A549 (cell line): ENCODE measurements around the gene TSPAN15. TPM values are rescaled to one million over a fixed set of nuclear protein-coding genes. Genes with fewer than 3 reads are reported as not detected.

Source experiments
- ATAC-seq, 2 experiments: fragments of 200-7000 bp in 1 of 2; fragments of >200 bp in 1 of 2; cut with Nextera tagmentation in 1 of 2; cut with Tn5 transposase in 1 of 2; 3 replicates each; pipeline versions ENCODE4 v1.8.0 to v1.9.1; 2018 to 2020; ENCODE audit warnings: mild to moderate bottlenecking in 1 of 2, moderate library complexity in 1 of 2
- CTCF ChIA-PET: fragments of 300-600 bp; sonication (Branson Sonifier 250); formaldehyde crosslinking; extraction: SDS; loops from one replicate; lab custom pipeline; 2021; ENCODE audit warnings: antibody characterized with exemption, inconsistent platforms; lab: Yijun Ruan, JAX
- POLR2A ChIA-PET: fragments of 350-600 bp; formaldehyde crosslinking; extraction: SDS; loops from one replicate; lab custom pipeline; 2021; ENCODE audit warnings: antibody characterized with exemption, inconsistent platforms; lab: Yijun Ruan, JAX
- DNase-seq, 2 experiments: peaks; one replicate each; pipeline versions ENCODE4 v3.0.0 to v3.0.0-alpha.2; 2011 to 2016; ENCODE audit warnings: low read depth in 1 of 2, low spot score in 1 of 2
- FAIRE-seq: peaks from 2 replicates; lab custom pipeline; 2011; peaks lifted over from hg19 to GRCh38; lab: Jason Lieb, UNC
- H3K27ac ChIP-seq, 2 experiments: fragments of >200 bp; sonication (Bioruptor Twin); formaldehyde crosslinking; 3 replicates each; pipeline ENCODE4 v1.5.1; 2016 to 2017
- H3K4me1 ChIP-seq: fragments of >200 bp; sonication (Bioruptor Twin); formaldehyde crosslinking; 3 replicates; pipeline ENCODE4 v1.6.1; 2016
- H3K4me2 ChIP-seq: fragments of >200 bp; sonication (Bioruptor Twin); formaldehyde crosslinking; 3 replicates; pipeline ENCODE4 v1.6.1; 2016
- H3K4me3 ChIP-seq: fragments of >200 bp; sonication (Bioruptor Twin); formaldehyde crosslinking; 3 replicates; pipeline ENCODE4 v1.5.1; 2016
- H3K9me3 ChIP-seq: fragments of >200 bp; sonication (Bioruptor Twin); formaldehyde crosslinking; 3 replicates; pipeline ENCODE4 v1.6.1; 2016
- CBX8 ChIP-seq: fragments of 200-600 bp; sonication (generic); IDR thresholded peaks from 2 replicates; pipeline ENCODE4 v1.6.1; 2016
- CEBPB ChIP-seq, 2 experiments: fragments of >200 bp in 1 of 2; sonication (Bioruptor Twin) in 1 of 2; formaldehyde crosslinking in 1 of 2; IDR thresholded peaks; 2 replicates each; pipeline ENCODE4 v1.6.1; 2012 to 2016
- CHD4 ChIP-seq: fragments of 200-600 bp; sonication (generic); IDR thresholded peaks from 2 replicates; pipeline ENCODE4 v1.6.1; 2016; ENCODE audit warnings: antibody characterized with exemption, mild to moderate bottlenecking, borderline replicate concordance
- E2F6 ChIP-seq: IDR thresholded peaks from 2 replicates; pipeline ENCODE4 v1.6.1; 2012; ENCODE audit warnings: low read depth, borderline replicate concordance
- ESRRA ChIP-seq: fragments of 150-350 bp; IDR thresholded peaks from 2 replicates; pipeline ENCODE4 v1.6.1; 2014; ENCODE audit warnings: mild to moderate bottlenecking, low read length, borderline replicate concordance
- FOXS1 ChIP-seq: fragments of 250-450 bp; sonication (Bioruptor Pico); IDR thresholded peaks from 2 replicates; pipeline ENCODE4 v1.5.0; 2020; ENCODE audit warnings: mild to moderate bottlenecking, moderate library complexity
- HES2 ChIP-seq: fragments of >200 bp; sonication (Bioruptor Twin); formaldehyde crosslinking; IDR thresholded peaks from 2 replicates; pipeline ENCODE4 v1.6.1; 2016
- HOXB13 ChIP-seq: fragments of 250-450 bp; sonication (Bioruptor Pico); IDR thresholded peaks from 2 replicates; pipeline ENCODE4 v1.5.0; 2020; ENCODE audit warnings: low read depth, mild to moderate bottlenecking, moderate library complexity
- MYC ChIP-seq: IDR thresholded peaks from 2 replicates; pipeline ENCODE4 v1.6.1; 2012; ENCODE audit warnings: mild to moderate bottlenecking, inconsistent platforms, low read length, improper control_type of control experiment, borderline replicate concordance
- PHF8 ChIP-seq: fragments of 200-600 bp; sonication (generic); IDR thresholded peaks from 2 replicates; pipeline ENCODE4 v1.6.1; 2016; ENCODE audit warnings: low read depth, mild to moderate bottlenecking, antibody characterized with exemption, moderate library complexity, borderline replicate concordance
- POLR2A ChIP-seq: IDR thresholded peaks from 2 replicates; pipeline ENCODE4 v1.6.1; 2012; ENCODE audit warnings: mild to moderate bottlenecking, low read length
- POLR2AphosphoS2 ChIP-seq: conservative IDR thresholded peaks from 2 replicates; pipeline ENCODE4 v1.6.1; 2012; ENCODE audit warnings: low read length, improper control_type of control experiment, inconsistent platforms
- RFX5 ChIP-seq: fragments of 450-650 bp; IDR thresholded peaks from 2 replicates; pipeline ENCODE4 v1.7.1; 2014; ENCODE audit warnings: antibody characterized with exemption, mild to moderate bottlenecking, moderate library complexity
- SREBF2 ChIP-seq: fragments of 450-650 bp; IDR thresholded peaks from 2 replicates; pipeline ENCODE4 v1.6.1; 2014; ENCODE audit warnings: mild to moderate bottlenecking, moderate library complexity
- ZFP36 ChIP-seq: fragments of 450-650 bp; IDR thresholded peaks from 2 replicates; pipeline ENCODE4 v1.6.1; 2014; ENCODE audit warnings: borderline replicate concordance; ENCODE audit not compliant: partially characterized antibody
- WGBS: methylation state at CpG from one replicate; pipeline ENCODE4 v1.1.6; 2017; ENCODE audit errors: missing lambda C conversion rate; 5-methylcytosine and 5-hydroxymethylcytosine counted together
- polyA plus RNA-seq, 4 experiments: library from polyadenylated mRNA; depleted of rRNA in 3 of 4; stranded (reverse); fragments of >200 nt; fragmentation: RNase III in 1 of 4; extraction: RNeasy Plus Mini Kit Qiagen cat#74134 plus additional on column Dnase treatment in 1 of 4; gene quantifications; 2 replicates in 3 of 4; 3 replicates in 1 of 4; pipeline ENCODE4 v1.2.3, GENCODE V29; 2011 to 2017

The TSPAN15 gene
- polyA plus RNA-seq, 2 of the 4 experiments (the other 2 are of a cell fraction), result 49.3 to 89.6 TPM

- no peak for TF ChIP-seq FOXS1 (CRISPR knock-in tag)
- no peak for TF ChIP-seq CBX8
- no peak for TF ChIP-seq SREBF2
- TF ChIP-seq, all 56 proteins: peak for 0
These were observed 19.5 kb downstream of the TSPAN15 start (continued) for GRCh38 chr10:69470463-69471384.

GRCh38 chr10:69472142-69472541 lies 20.9 kb downstream of the TSPAN15 start:
- FAIRE-seq (no peak), DNase-seq (no peak), ATAC-seq (no peak)
- POLR2A ChIA-PET, result no interaction called here
- H3K4me1 ChIP-seq, result peaks cover 64% of the 10 kb centered on the region
- H3K4me2 ChIP-seq, result no peak overlapping the region
- CTCF ChIA-PET, result interaction anchor here (1.0 to 3.0 kb wide), 2 partner anchors 44 to 159 kb away, joined by 3 to 10 read pairs; no protein-coding TSS in a partner anchor
- H3K27ac ChIP-seq, result peak overlapping the region in 1 of 2 experiments; percentile 3; a peak in 1 of 6 replicates
- no peak overlapping the region for H3K4me3 ChIP-seq
- H3K9me3 ChIP-seq, result no peaks in the 10 kb centered on the region
- no peak for TF ChIP-seq E2F6
- TF ChIP-seq ZFP36, result peak; percentile 79
- WGBS, result 95% methylated on average over 4 of the region's 4 CpGs

- Histone ChIP-seq H3K4me1 (peaks cover 61% of the 10 kb centered on the region), H3K9me3 (no peaks in the 10 kb centered on the region), H3K4me2 (no peak overlapping the region), H3K4me3 (no peak overlapping the region), H3K27ac (peak overlapping the region in 1 of 2 experiments; percentile 3; a peak in 2 of 6 replicates)
- no peak for FAIRE-seq
- ChIA-PET POLR2A (no interaction called here), CTCF (interaction anchor here (3.0 kb wide), 1 partner anchor 45 kb away, joined by 10 read pairs; no protein-coding TSS in a partner anchor)
- ATAC-seq, result no peak
- DNase-seq, result no peak
- WGBS, result 91% methylated on average over 4 of the region's 4 CpGs
- TF ChIP-seq HES2, result no peak
- TF ChIP-seq CHD4, result no peak
- TF ChIP-seq POLR2AphosphoS2, result no peak
- TF ChIP-seq RFX5, result no peak
- no peak for TF ChIP-seq MYC
These were observed 21.3 kb downstream of the TSPAN15 start for GRCh38 chr10:69472544-69472943.

GRCh38 chr10:69473304-69473990 lies 22.2 kb downstream of the TSPAN15 start:
- Histone ChIP-seq H3K4me1 (peaks cover 52% of the 10 kb centered on the region), H3K27ac (peak overlapping the region; percentile 84 to 88), H3K9me3 (no peaks in the 10 kb centered on the region), H3K4me2 (peak overlapping the region; percentile 27; the same call in 2 of the 3 replicates), H3K4me3 (no peak overlapping the region)
- ATAC-seq, result no peak
- WGBS, result 92% methylated on average over 10 of the region's 10 CpGs
- no peak for FAIRE-seq
- ChIA-PET CTCF (interaction anchor here (1.2 to 3.0 kb wide), 2 partner anchors 9 to 46 kb away, joined by 3 to 10 read pairs; no protein-coding TSS in a partner anchor), POLR2A (no interaction called here)
- TF ChIP-seq CEBPB (IDR thresholded peaks at IDR 0.05) (no peak), POLR2A (no peak), PHF8 (no peak), E2F6 (no peak), ESRRA (no peak), HOXB13 (CRISPR knock-in tag) (no peak)
- DNase-seq, result no peak
